SK-N-DZ (cell line): ENCODE measurements around the gene MRC2.

Source experiments
- DNase-seq: peaks from one replicate; pipeline ENCODE4 v3.0.0-alpha.2; 2015; ENCODE audit warnings: low spot score

MRC2 gene

GRCh38 chr17:62637809-62638208, 10.3 kb downstream of the MRC2 start:
- DNase-seq = no peak

- DNase-seq = no peak
Measured at GRCh38 chr17:62641153-62641552, 13.7 kb downstream of the MRC2 start.

- DNase-seq = no peak
Measured at GRCh38 chr17:62641951-62642350, 14.5 kb downstream of the MRC2 start.

GRCh38 chr17:62643496-62643895, 16.0 kb downstream of the MRC2 start:
- DNase-seq = no peak

- DNase-seq = peak; percentile 89
Measured at GRCh38 chr17:62644487-62645173, 17.2 kb downstream of the MRC2 start.

- DNase-seq = no peak
Measured at GRCh38 chr17:62648251-62648955, 20.9 kb downstream of the MRC2 start.

GRCh38 chr17:62648956-62649294, 21.5 kb downstream of the MRC2 start:
- DNase-seq = no peak

GRCh38 chr17:62649570-62649969, 22.1 kb downstream of the MRC2 start:
- DNase-seq = no peak

GRCh38 chr17:62650587-62650986, 23.1 kb downstream of the MRC2 start:
- no peak for DNase-seq

- no peak for DNase-seq
Measured at GRCh38 chr17:62652251-62653001, 25.0 kb downstream of the MRC2 start.

- DNase-seq = peak; percentile 94
Measured at GRCh38 chr17:62653002-62653825, 25.7 kb downstream of the MRC2 start.

- peak; percentile 76 for DNase-seq
Measured at GRCh38 chr17:62653826-62654761, 26.6 kb downstream of the MRC2 start.

- DNase-seq = no peak
Measured at GRCh38 chr17:62655656-62656055, 28.2 kb downstream of the MRC2 start.

GRCh38 chr17:62656446-62656845, 29.0 kb downstream of the MRC2 start:
- DNase-seq = no peak

- DNase-seq = no peak
Measured at GRCh38 chr17:62657145-62657665, 29.7 kb downstream of the MRC2 start.

GRCh38 chr17:62657690-62658089, 30.2 kb downstream of the MRC2 start:
- DNase-seq = no peak

GRCh38 chr17:62658136-62658920, 30.9 kb downstream of the MRC2 start:
- DNase-seq = no peak

- DNase-seq = no peak
Measured at GRCh38 chr17:62660629-62661118, 33.2 kb downstream of the MRC2 start.

GRCh38 chr17:62661337-62661736, 33.9 kb downstream of the MRC2 start:
- DNase-seq = no peak
